Coronary artery (tissue), 2 donors: ENCODE results near the gene RUSC1.
A peak's percentile ranks its signal among the peaks of the same experiment; 100 is the strongest.
"Not testable (repeated sequence)": the region's sequence is repeated elsewhere in the genome, so short reads cannot be mapped to it uniquely, and the experiment has no call there.

Experiments
- DNase-seq: peaks from one replicate; pipeline ENCODE4 v3.0.0-alpha.2; 2017; ENCODE audit warnings: low spot score
- H3K27ac ChIP-seq, 2 donors: fragments of 200-600 bp; sonication (generic); one replicate each; pipeline ENCODE4 v1.5.1; 2016 to 2019
- H3K4me3 ChIP-seq: fragments of 200-600 bp; sonication (generic); 2 replicates; pipeline ENCODE4 v1.5.1; 2016; ENCODE audit warnings: mild to moderate bottlenecking, moderate library complexity
- TF ChIP-seq, protein P1 (sequence below): fragments of 200-600 bp; sonication (generic); IDR thresholded peaks from one replicate; pipeline ENCODE4 v1.5.1; 2019; ENCODE audit warnings: antibody characterized with exemption

RUSC1 gene

DNA sequence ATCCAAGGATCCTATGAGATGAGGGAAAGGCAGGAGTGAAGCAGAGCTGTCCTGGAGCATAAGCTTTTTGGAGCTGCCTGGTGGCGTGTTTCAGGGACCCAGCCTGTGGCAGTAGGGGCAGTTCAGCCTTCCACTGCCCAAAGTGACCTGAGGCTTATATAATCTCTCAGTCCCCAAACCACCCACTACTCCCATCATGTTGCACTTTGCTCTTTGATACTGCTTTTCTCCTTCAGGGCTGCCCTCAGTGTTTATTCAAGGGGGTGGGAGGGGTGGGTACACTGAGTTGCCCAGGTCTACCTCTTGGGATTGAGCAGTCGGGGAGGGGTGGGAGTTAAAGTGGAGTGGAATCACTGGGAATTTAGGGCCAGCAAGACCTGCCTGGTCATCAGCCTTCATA, 34.1 kb upstream of the RUSC1 start:
- no peak for DNase-seq
- TF ChIP-seq, protein P1, sequence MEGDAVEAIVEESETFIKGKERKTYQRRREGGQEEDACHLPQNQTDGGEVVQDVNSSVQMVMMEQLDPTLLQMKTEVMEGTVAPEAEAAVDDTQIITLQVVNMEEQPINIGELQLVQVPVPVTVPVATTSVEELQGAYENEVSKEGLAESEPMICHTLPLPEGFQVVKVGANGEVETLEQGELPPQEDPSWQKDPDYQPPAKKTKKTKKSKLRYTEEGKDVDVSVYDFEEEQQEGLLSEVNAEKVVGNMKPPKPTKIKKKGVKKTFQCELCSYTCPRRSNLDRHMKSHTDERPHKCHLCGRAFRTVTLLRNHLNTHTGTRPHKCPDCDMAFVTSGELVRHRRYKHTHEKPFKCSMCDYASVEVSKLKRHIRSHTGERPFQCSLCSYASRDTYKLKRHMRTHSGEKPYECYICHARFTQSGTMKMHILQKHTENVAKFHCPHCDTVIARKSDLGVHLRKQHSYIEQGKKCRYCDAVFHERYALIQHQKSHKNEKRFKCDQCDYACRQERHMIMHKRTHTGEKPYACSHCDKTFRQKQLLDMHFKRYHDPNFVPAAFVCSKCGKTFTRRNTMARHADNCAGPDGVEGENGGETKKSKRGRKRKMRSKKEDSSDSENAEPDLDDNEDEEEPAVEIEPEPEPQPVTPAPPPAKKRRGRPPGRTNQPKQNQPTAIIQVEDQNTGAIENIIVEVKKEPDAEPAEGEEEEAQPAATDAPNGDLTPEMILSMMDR: no peak
- Histone ChIP-seq H3K27ac (no peak overlapping the region), H3K4me3 (no peak overlapping the region)

DNA sequence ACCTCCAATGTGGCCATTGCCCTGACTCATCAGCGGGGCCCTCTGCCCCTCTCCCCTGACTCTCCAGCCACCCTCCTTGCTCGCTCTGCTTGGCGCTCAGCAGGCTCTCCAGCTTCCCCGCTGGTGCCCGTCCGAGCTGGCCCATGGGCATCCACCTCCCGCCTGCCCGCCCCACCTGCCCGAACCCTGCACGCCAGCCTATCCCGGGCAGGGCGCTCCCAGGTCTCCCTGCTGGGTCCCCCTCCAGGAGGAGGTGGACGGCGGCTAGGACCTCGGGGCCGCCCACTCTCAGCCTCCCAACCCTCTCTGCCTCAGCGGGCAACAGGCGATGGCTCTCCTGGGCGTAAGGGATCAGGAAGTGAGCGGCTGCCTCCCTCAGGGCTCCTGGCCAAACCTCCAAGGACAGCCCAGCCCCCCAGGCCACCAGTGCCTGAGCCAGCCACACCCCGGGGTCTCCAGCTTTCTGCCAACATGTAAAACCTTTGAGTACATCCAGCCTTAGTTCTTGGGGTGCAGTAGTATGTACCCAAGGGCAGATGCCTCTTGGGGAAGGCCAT, 32.6 kb upstream of the RUSC1 start:
- H3K27ac ChIP-seq: no peak overlapping the region
- DNase-seq: no peak
- no peak overlapping the region for H3K4me3 ChIP-seq
- TF ChIP-seq, protein P1: no peak

DNA sequence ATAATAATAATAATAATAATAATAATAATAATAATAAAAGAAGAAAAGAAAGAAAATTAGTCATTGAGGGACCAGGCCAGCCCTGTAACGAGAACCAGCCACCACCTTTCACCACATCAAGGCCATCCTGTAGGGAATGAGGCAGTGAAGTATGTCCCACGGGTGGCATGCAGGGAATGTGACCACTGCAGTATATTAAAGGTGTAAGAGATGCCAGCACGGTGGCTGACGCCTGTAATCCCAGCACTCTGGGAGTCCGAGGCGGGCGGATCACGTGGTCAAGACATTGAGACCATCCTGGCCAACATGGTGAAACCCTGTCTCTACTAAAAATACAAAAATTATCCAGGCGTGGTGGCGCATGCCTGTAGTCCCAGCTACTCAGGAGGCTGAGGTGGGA, 29.7 kb upstream of the RUSC1 start:
- not testable (repeated sequence) for H3K27ac ChIP-seq, DNase-seq, H3K4me3 ChIP-seq

GRCh38 chr1:155293086-155293749, 27.5 kb upstream of the RUSC1 start:
- no peak for DNase-seq
- TF ChIP-seq, protein P1: no peak
- no peak overlapping the region for H3K4me3 ChIP-seq
- no peak overlapping the region for H3K27ac ChIP-seq

DNA sequence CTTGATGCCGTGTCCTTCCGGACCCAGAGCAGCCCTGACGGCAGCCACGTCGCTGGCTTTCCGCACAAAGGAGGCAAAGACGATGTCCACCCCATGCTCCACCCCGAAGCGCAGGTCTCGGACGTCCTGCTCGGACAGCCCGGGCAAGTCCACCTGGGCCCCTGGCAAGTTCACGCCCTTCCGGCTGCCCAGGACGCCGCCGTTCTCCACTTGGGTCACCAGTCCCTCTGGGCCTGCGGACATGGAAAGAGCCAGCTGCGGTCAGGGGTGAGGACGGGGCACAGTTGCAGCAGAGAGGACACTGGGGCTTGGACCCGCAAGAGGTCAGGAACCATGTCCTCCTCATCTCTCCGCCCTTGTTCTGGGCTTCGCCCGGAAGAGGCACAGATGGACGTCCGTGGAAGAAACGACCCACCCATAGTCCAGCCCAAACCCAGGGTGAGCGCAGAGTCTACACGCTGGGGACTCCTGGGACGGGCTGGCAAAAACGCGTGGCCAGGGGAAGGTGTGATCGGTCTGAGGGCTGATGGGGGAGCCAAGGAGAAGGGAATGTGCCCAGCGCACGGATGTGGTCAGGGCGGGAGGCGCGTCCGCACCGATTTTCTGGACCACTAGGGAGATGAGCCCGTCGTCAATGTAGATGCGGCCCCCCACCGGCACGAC, 26.0 kb upstream of the RUSC1 start:
- no peak overlapping the region for H3K27ac ChIP-seq
- no peak for DNase-seq
- TF ChIP-seq, protein P1: no peak
- peak overlapping the region; percentile 52 for H3K4me3 ChIP-seq

DNA sequence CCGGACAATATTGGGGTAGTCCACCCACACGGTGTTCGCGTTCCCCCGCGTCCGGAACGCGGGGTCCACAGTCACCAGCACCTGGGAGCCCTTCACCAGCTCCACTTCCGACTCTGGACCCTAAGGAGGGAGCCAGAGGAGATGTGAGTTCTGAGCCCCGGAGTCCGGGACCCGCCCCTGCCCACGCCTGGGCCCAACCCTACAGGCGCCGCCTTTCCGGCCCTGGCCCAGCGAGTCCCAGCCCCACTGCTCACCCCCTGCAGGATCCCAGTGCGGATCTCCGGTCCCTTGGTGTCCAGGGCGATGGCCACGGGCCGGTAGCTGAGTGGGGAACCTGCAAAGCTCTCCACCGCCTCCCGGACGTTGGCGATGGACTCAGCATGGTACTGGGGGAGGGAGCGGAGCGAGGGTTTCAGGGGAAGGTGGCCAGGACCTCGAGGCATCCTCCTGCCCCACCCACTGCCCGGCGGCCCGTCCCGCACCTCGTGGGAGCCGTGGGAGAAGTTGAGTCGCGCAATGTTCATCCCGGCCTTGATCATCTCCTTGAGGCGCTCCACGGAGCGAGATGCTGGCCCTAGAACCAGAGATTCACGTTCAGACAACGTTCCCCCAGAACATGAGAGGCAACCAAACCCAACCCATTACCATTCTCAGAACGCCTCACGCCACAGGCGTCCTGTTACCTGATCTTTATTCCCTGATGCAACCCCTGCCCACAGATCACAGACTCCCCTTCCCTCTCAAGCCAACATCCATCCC, 25.3 kb upstream of the RUSC1 start:
- Histone ChIP-seq H3K27ac (no peak overlapping the region), H3K4me3 (peak overlapping the region; percentile 52)
- DNase-seq: no peak
- TF ChIP-seq, protein P1: no peak

DNA sequence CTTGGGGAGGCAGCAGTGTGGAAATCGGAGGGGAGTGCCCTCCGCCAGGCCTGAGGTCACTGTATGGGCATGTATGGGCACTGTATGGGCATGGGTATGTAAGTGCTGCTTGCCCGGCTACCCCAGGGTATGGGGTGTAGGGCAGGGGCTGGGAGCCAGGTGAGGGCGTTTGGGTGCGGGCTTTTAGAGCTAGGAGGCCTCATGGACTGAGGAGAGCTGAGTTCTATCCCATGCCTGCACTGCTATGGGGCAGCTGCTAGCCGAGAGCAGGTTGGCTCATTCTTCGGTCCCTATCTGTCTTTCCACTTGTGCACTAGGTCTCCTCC, 24.8 kb upstream of the RUSC1 start:
- DNase-seq: no peak
- Histone ChIP-seq H3K27ac (no peak overlapping the region), H3K4me3 (no peak overlapping the region)
- TF ChIP-seq, protein P1: no peak
